Ishikawa (cell line): ENCODE data around the gene PHF21A.

Experiments
- CEBPB ChIP-seq: IDR thresholded peaks from 2 replicates; pipeline ENCODE4 v1.6.1; 2012
- EGR1 ChIP-seq: IDR thresholded peaks from 2 replicates; pipeline ENCODE4 v1.6.1; 2012
- EP300 ChIP-seq: IDR thresholded peaks from 2 replicates; pipeline ENCODE4 v1.6.1; 2012; ENCODE audit warnings: borderline replicate concordance
- FOXM1 ChIP-seq: IDR thresholded peaks from 2 replicates; pipeline ENCODE4 v1.6.1; 2012; ENCODE audit warnings: low read depth, borderline replicate concordance
- MAX ChIP-seq: IDR thresholded peaks from 2 replicates; pipeline ENCODE4 v1.6.1; 2012
- REST ChIP-seq: IDR thresholded peaks from 2 replicates; pipeline ENCODE4 v1.6.1; 2012; ENCODE audit warnings: low read depth, mild to moderate bottlenecking
- TAF1 ChIP-seq: IDR thresholded peaks from 2 replicates; pipeline ENCODE4 v1.6.1; 2012; ENCODE audit warnings: low read depth, mild to moderate bottlenecking
- TCF12 ChIP-seq: IDR thresholded peaks from 2 replicates; pipeline ENCODE4 v1.6.1; 2012; ENCODE audit warnings: low read depth
- TEAD4 ChIP-seq: IDR thresholded peaks from 2 replicates; pipeline ENCODE4 v1.6.1; 2012
- USF1 ChIP-seq: IDR thresholded peaks from 2 replicates; pipeline ENCODE4 v1.6.1; 2012
- ZBTB7A ChIP-seq: IDR thresholded peaks from 2 replicates; pipeline ENCODE4 v1.6.1; 2012; ENCODE audit warnings: low read depth

- TF ChIP-seq FOXM1 = no peak
- no peak for TF ChIP-seq MAX
- no peak for TF ChIP-seq TCF12
- no peak for TF ChIP-seq USF1
- TF ChIP-seq REST = no peak
- no peak for TF ChIP-seq CEBPB
- no peak; the same call in 1 of the 2 replicates for TF ChIP-seq TAF1
- TF ChIP-seq TEAD4 = no peak
- TF ChIP-seq ZBTB7A = no peak; the same call in none of the 2 replicates
- peak; percentile 76 for TF ChIP-seq EGR1
- TF ChIP-seq EP300 = no peak
These were observed 198.7 kb downstream of the PHF21A start, which contains the start of gene LARGE2 for GRCh38 chr11:45922425-45923082.
